ENCODE results near the gene AFG1L.

Gene AFG1L

DNA sequence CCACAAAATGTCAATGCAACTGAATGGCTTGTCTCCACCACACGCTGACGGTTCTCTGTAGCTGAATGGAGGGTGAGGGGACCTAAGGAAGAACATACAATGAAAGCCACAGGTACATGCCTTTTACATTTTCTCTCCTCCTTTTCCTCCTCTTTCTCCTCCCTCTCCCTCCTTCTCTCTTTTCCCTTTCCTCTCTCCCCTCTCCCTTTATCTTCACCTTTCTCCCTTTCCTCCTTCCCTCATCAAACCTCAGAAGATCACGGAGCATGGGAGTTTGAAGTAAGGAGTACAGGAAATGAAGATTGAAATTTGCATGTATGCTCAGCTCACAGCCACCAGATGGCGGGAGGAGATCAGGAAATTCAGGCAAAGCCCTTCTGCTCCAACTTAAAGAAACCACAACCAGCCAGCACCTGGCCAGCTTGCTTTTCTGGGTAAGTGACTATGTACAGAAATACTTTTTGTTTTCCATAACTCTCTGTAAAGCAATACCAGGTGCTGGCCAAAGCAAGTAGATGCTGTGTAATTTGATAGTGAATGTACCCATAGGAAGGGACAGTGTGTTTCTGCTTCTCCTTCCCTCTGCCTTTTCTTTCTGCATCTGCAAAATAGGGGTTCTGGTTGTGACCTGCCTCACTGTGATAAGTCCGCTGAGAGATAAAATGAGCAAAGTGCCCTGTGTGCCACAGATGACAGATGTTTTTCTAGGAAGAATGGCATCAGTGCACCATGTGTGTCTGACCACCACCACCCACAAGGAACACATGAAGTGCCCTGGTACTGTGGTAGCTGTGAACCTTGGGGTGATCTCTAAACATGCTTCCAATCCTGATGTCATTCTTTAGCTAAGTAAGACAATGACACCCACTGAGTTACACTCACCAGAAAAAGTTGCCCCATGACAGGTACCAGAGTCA lies 247.2 kb downstream of the AFG1L start:
- Histone ChIP-seq H3K4me1 (ENCODE audit: insufficient read depth, low read length, poor library complexity, severe bottlenecking) (peaks cover 31% of the 10 kb centered on the region), H3K9ac (ENCODE audit: low read depth, low read length, poor library complexity, severe bottlenecking) (peak overlapping the region; percentile 28), H3F3A (ENCODE audit: low read depth) (no peaks in the 10 kb centered on the region), H3K9me2 (replicated peaks; ENCODE audit: low read depth, low read length) (no peaks in the 10 kb centered on the region), H3K4me3 (ENCODE audit: low read length, poor library complexity, severe bottlenecking) (peak overlapping the region; percentile 46), H3K36me3 (ENCODE audit: insufficient read depth, low read length) (no peaks in the 10 kb centered on the region), H3K27me3 (ENCODE audit: insufficient read depth, low read length, poor library complexity, severe bottlenecking) (no peaks in the 10 kb centered on the region), H2AFZ (ENCODE audit: low read length) (peak overlapping the region; percentile 96), H3K9me3 (ENCODE audit: insufficient read depth, low read depth, low read length) (no peaks in the 10 kb centered on the region; the same call in 1 of the 2 replicates), H4K20me1 (ENCODE audit: insufficient read depth, low read length, poor library complexity, severe bottlenecking) (no peaks in the 10 kb centered on the region), H3K79me2 (ENCODE audit: insufficient read depth, low read length) (no peaks in the 10 kb centered on the region), H3K4me2 (ENCODE audit: low read depth, low read length, poor library complexity, severe bottlenecking) (peak overlapping the region; percentile 52)
- TF ChIP-seq CTCF (conservative IDR thresholded peaks at IDR 0.05; ENCODE audit: low read length) (peak; percentile 98), EZH2phosphoT487 (IDR thresholded peaks at IDR 0.05; ENCODE audit: borderline replicate concordance) (no peak)

DNA sequence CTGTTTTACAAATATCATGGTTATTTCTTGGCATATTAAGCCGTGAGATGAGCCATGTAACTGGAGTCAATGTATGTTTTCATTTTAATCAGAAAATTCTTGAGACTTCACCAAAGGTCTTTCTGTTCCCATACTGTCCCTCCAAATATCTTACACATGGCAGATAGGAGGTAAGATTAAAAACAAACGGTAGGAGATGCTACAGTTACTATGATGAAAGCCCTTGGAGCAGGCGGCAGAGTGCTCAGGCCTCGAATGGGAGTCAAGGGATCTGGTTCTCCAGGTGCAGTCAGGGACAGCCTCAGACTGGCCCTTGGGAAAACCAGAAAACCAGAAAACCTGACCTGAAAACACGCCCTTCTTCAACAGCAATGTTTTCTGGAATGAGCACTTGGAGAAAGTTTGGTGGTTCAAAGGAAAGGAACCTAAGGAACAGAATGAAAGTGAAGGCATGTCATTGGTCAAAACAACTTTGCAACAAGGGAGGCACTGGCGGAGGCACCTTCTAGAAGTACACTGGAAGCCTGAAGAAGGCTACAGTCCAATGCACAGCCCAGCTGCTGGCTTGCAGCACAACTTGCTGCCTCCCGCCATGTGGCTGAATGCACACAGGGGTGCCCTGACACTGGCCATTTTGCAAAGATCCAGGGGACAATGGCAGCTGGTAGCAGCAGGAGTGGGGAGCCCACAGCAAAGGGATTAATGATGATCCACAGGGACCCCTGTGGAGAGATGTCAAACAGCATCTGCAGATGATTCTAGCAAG lies 248.5 kb downstream of the AFG1L start:
- no peak overlapping the region for H2AFZ ChIP-seq (ENCODE audit: low read length)
- no peaks in the 10 kb centered on the region for H3K36me3 ChIP-seq (ENCODE audit: insufficient read depth, low read length)
- TF ChIP-seq CTCF (conservative IDR thresholded peaks at IDR 0.05; ENCODE audit: low read length): no peak
- no peaks in the 10 kb centered on the region for H3K27me3 ChIP-seq (ENCODE audit: insufficient read depth, low read length, poor library complexity, severe bottlenecking)
- H3F3A ChIP-seq (ENCODE audit: low read depth): no peaks in the 10 kb centered on the region
- no peaks in the 10 kb centered on the region; the same call in 1 of the 2 replicates for H3K9me3 ChIP-seq (ENCODE audit: insufficient read depth, low read depth, low read length)
- H3K9me2 ChIP-seq (replicated peaks; ENCODE audit: low read depth, low read length): no peaks in the 10 kb centered on the region
- no peak overlapping the region for H3K4me2 ChIP-seq (ENCODE audit: low read depth, low read length, poor library complexity, severe bottlenecking)
- peaks cover 25% of the 10 kb centered on the region for H3K4me1 ChIP-seq (ENCODE audit: insufficient read depth, low read length, poor library complexity, severe bottlenecking)
- no peaks in the 10 kb centered on the region for H3K79me2 ChIP-seq (ENCODE audit: insufficient read depth, low read length)
- no peak overlapping the region for H3K9ac ChIP-seq (ENCODE audit: low read depth, low read length, poor library complexity, severe bottlenecking)
- H3K4me3 ChIP-seq (ENCODE audit: low read length, poor library complexity, severe bottlenecking): no peak overlapping the region
- no peaks in the 10 kb centered on the region for H4K20me1 ChIP-seq (ENCODE audit: insufficient read depth, low read length, poor library complexity, severe bottlenecking)

DNA sequence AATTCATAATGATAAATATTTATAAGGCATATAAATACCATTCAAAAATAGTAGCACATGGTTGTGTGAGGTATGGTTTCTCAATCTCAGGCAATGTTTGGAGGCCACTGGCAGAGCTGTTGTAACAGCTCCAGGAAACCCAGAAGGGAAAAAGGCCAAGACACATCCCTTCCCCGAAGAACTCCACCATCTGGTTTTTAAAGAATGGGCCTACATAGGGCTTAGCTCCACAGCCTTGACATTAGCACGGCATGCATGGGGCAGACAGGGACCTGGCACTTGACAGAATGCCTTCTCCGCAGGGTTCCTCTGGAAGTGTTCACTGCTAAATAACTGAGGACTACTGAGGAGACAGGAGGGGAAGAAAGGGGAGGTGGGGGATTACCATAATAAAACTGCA lies 249.8 kb downstream of the AFG1L start:
- no peaks in the 10 kb centered on the region for H3K9me2 ChIP-seq (replicated peaks; ENCODE audit: low read depth, low read length)
- H3K9me3 ChIP-seq (ENCODE audit: insufficient read depth, low read depth, low read length): no peaks in the 10 kb centered on the region; the same call in 1 of the 2 replicates
- peaks cover 25% of the 10 kb centered on the region for H3K4me1 ChIP-seq (ENCODE audit: insufficient read depth, low read length, poor library complexity, severe bottlenecking)
- H3K4me2 ChIP-seq (ENCODE audit: low read depth, low read length, poor library complexity, severe bottlenecking): no peak overlapping the region
- no peak overlapping the region for H2AFZ ChIP-seq (ENCODE audit: low read length)
- no peak overlapping the region for H3K4me3 ChIP-seq (ENCODE audit: low read length, poor library complexity, severe bottlenecking)
- no peaks in the 10 kb centered on the region for H3K36me3 ChIP-seq (ENCODE audit: insufficient read depth, low read length)
- H3K9ac ChIP-seq (ENCODE audit: low read depth, low read length, poor library complexity, severe bottlenecking): no peak overlapping the region
- no peaks in the 10 kb centered on the region for H4K20me1 ChIP-seq (ENCODE audit: insufficient read depth, low read length, poor library complexity, severe bottlenecking)
- no peaks in the 10 kb centered on the region for H3F3A ChIP-seq (ENCODE audit: low read depth)
- H3K27me3 ChIP-seq (ENCODE audit: insufficient read depth, low read length, poor library complexity, severe bottlenecking): no peaks in the 10 kb centered on the region
- no peak for TF ChIP-seq CTCF (conservative IDR thresholded peaks at IDR 0.05; ENCODE audit: low read length)
- no peak for TF ChIP-seq EZH2phosphoT487 (IDR thresholded peaks at IDR 0.05; ENCODE audit: borderline replicate concordance)
- H3K79me2 ChIP-seq (ENCODE audit: insufficient read depth, low read length): no peaks in the 10 kb centered on the region

Data from Loucy (cell line).